GM12874 (cell line): ENCODE data around the gene JAK1.

Experiments
- CTCF ChIP-seq: IDR thresholded peaks from 2 replicates; pipeline ENCODE4 v1.5.1; 2011; ENCODE audit warnings: low read depth, mild to moderate bottlenecking, control low read depth, low read length, moderate library complexity; ENCODE audit not compliant: insufficient read depth

The JAK1 gene

GRCh38 chr1:64984106-64984505, 17.8 kb upstream of the JAK1 start:
- no peak for TF ChIP-seq CTCF

- TF ChIP-seq CTCF: no peak
These were observed 16.8 kb upstream of the JAK1 start for GRCh38 chr1:64983110-64983509.

GRCh38 chr1:64981601-64982533, 15.5 kb upstream of the JAK1 start:
- no peak for TF ChIP-seq CTCF

- no peak for TF ChIP-seq CTCF
These were observed 14.6 kb upstream of the JAK1 start for GRCh38 chr1:64980745-64981600.

- TF ChIP-seq CTCF: no peak
These were observed 13.0 kb upstream of the JAK1 start for GRCh38 chr1:64979358-64979757.

- no peak for TF ChIP-seq CTCF
These were observed 10.0 kb upstream of the JAK1 start for GRCh38 chr1:64976361-64976760.

GRCh38 chr1:64975740-64976139, 9.4 kb upstream of the JAK1 start:
- TF ChIP-seq CTCF: no peak
